Mammary epithelial cell (primary cell): ENCODE measurements around the gene RBM28.

ENCODE experiments used
- CTCF ChIP-seq, 2 donors: IDR thresholded peaks in 1 of 2; conservative IDR thresholded peaks in 1 of 2; 2 replicates each; pipeline ENCODE4 v1.5.1; 2011 to 2012; ENCODE audit warnings: inconsistent platforms in 2 of 2, low read length in 2 of 2, mild to moderate bottlenecking in 2 of 2, control low read depth in 1 of 2, low read depth in 1 of 2; ENCODE audit not compliant: insufficient read depth in 1 of 2; ENCODE audit errors: extremely low read depth in 1 of 2
- EZH2 ChIP-seq: IDR thresholded peaks from 2 replicates; pipeline ENCODE4 v1.6.1; 2012; ENCODE audit warnings: low read length, inconsistent platforms, borderline replicate concordance

DNA sequence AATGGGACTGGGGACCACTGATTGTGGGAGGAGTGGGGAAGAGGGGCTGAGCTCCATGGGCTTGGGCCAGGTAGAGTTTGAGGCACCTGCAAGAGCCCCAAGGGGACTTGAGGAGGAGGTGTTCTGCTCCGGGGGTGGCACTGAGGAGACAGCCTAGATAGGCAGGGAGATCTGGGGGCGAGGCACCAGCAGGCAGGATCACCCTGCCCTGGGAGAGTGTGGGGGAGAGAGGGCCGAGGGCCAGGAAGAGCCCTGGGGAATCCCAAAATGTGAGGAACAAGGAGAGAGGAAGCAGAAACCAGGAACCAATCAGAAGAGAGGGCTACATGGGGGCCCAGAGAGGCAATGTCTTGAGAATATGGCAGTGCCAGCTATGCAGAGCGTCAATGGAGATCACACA lies 68.0 kb downstream of the RBM28 start:
- TF ChIP-seq EZH2 (no peak), CTCF (conservative IDR thresholded peaks at IDR 0.05 in 1 of 2, IDR thresholded peaks at IDR 0.05 in 1 of 2; ENCODE audit: extremely low read depth in 1 of 2, insufficient read depth in 1 of 2, low read depth in 1 of 2, low read length in 2 of 2) (no peak)
